Measurements from ENCODE around the gene THEM4. TPM values are rescaled to one million over a fixed set of nuclear protein-coding genes. Genes with fewer than 3 reads are reported as not detected.

Gene THEM4
- total RNA-seq, 2 experiments from 2014 or later, result 19.6 to 24.9 TPM

GRCh38 chr1:151871284-151872030, 37.9 kb downstream of the THEM4 start:
- H3K4me3 Mint-ChIP-seq, result no peak overlapping the region
- no peaks in the 10 kb centered on the region for H3K27me3 Mint-ChIP-seq
- intact Hi-C loops (cut with micrococcal nuclease), result no loop called here
- DNase-seq, result no peak
- CTCF ChIA-PET, result interaction anchor here (0.6 to 1.5 kb wide), 2 partner anchors 8 to 130 kb away, joined by 3 to 4 read pairs; no protein-coding TSS in a partner anchor
- no peak overlapping the region for H3K27ac Mint-ChIP-seq
- no peaks in the 10 kb centered on the region for H3K9me3 Mint-ChIP-seq
- H3K36me3 Mint-ChIP-seq, result peaks cover 17% of the 10 kb centered on the region
- H3K4me1 Mint-ChIP-seq (ENCODE audit: low read depth), result peaks cover 20% of the 10 kb centered on the region
- POLR2A ChIA-PET, result interaction anchor here (0.7 kb wide), 1 partner anchor 8 kb away, joined by 4 read pairs; no protein-coding TSS in a partner anchor

- Mint-ChIP-seq H3K4me3 (no peak overlapping the region), H3K4me1 (ENCODE audit: low read depth) (peaks cover 8% of the 10 kb centered on the region), H3K36me3 (peaks cover 2% of the 10 kb centered on the region), H3K9me3 (no peaks in the 10 kb centered on the region), H3K27me3 (no peaks in the 10 kb centered on the region), H3K27ac (no peak overlapping the region)
- ChIA-PET CTCF (no interaction called here), POLR2A (no interaction called here)
- no peak for DNase-seq
- intact Hi-C loops (cut with micrococcal nuclease), result no loop called here
These were observed 40.8 kb downstream of the THEM4 start for GRCh38 chr1:151868486-151868885.

- intact Hi-C loops (cut with micrococcal nuclease), result no loop called here
- ChIA-PET POLR2A (no interaction called here), CTCF (no interaction called here)
- H3K4me3 Mint-ChIP-seq, result no peak overlapping the region
- H3K4me1 Mint-ChIP-seq (ENCODE audit: low read depth), result peaks cover 8% of the 10 kb centered on the region
- peak; percentile 30 for DNase-seq
- no peaks in the 10 kb centered on the region for H3K36me3 Mint-ChIP-seq
- peak overlapping the region; percentile 54 for H3K27ac Mint-ChIP-seq
- H3K9me3 Mint-ChIP-seq, result no peaks in the 10 kb centered on the region
- no peaks in the 10 kb centered on the region for H3K27me3 Mint-ChIP-seq
These were observed 41.4 kb downstream of the THEM4 start for GRCh38 chr1:151867765-151868411.

- intact Hi-C loops (cut with micrococcal nuclease), result no loop called here
- DNase-seq, result no peak
- ChIA-PET POLR2A (no interaction called here), CTCF (no interaction called here)
- peaks cover 8% of the 10 kb centered on the region for H3K4me1 Mint-ChIP-seq (ENCODE audit: low read depth)
- H3K4me3 Mint-ChIP-seq, result no peak overlapping the region
- H3K27ac Mint-ChIP-seq, result no peak overlapping the region
- H3K36me3 Mint-ChIP-seq, result no peaks in the 10 kb centered on the region
- no peaks in the 10 kb centered on the region for H3K9me3 Mint-ChIP-seq
- no peaks in the 10 kb centered on the region for H3K27me3 Mint-ChIP-seq
These were observed 42.0 kb downstream of the THEM4 start for GRCh38 chr1:151867321-151867720.

GRCh38 chr1:151864411-151864810, 44.9 kb downstream of the THEM4 start:
- Mint-ChIP-seq H3K9me3 (no peaks in the 10 kb centered on the region), H3K36me3 (no peaks in the 10 kb centered on the region), H3K27ac (no peak overlapping the region), H3K27me3 (no peaks in the 10 kb centered on the region), H3K4me1 (ENCODE audit: low read depth) (peaks cover 11% of the 10 kb centered on the region), H3K4me3 (no peak overlapping the region)
- no peak for DNase-seq
- intact Hi-C loops (cut with micrococcal nuclease), result no loop called here
- POLR2A ChIA-PET, result no interaction called here
- CTCF ChIA-PET, result interaction anchor here (0.6 kb wide), 1 partner anchor 8 kb away, joined by 4 read pairs; no protein-coding TSS in a partner anchor

- Mint-ChIP-seq H3K4me3 (no peak overlapping the region), H3K4me1 (ENCODE audit: low read depth) (peaks cover 5% of the 10 kb centered on the region), H3K9me3 (no peaks in the 10 kb centered on the region), H3K36me3 (no peaks in the 10 kb centered on the region), H3K27ac (no peak overlapping the region), H3K27me3 (no peaks in the 10 kb centered on the region)
- CTCF ChIA-PET, result no interaction called here
- no peak for DNase-seq
- intact Hi-C loops (cut with micrococcal nuclease), result no loop called here
- POLR2A ChIA-PET, result no interaction called here
These were observed 46.7 kb downstream of the THEM4 start for GRCh38 chr1:151862604-151863003.

GRCh38 chr1:151860504-151861187, 48.7 kb downstream of the THEM4 start:
- no peaks in the 10 kb centered on the region for H3K9me3 Mint-ChIP-seq
- no peak overlapping the region for H3K4me3 Mint-ChIP-seq
- POLR2A ChIA-PET, result no interaction called here
- peaks cover 3% of the 10 kb centered on the region for H3K4me1 Mint-ChIP-seq (ENCODE audit: low read depth)
- no peaks in the 10 kb centered on the region for H3K27me3 Mint-ChIP-seq
- no peak for DNase-seq
- CTCF ChIA-PET, result interaction anchor here (1.8 kb wide), 1 partner anchor 141 kb away, joined by 4 read pairs; no protein-coding TSS in a partner anchor
- no peak overlapping the region for H3K27ac Mint-ChIP-seq
- no peaks in the 10 kb centered on the region for H3K36me3 Mint-ChIP-seq
- intact Hi-C loops (cut with micrococcal nuclease), result no loop called here

GRCh38 chr1:151859891-151860293, 49.4 kb downstream of the THEM4 start:
- intact Hi-C loops (cut with micrococcal nuclease), result no loop called here
- DNase-seq, result no peak
- Mint-ChIP-seq H3K36me3 (no peaks in the 10 kb centered on the region), H3K27ac (no peak overlapping the region), H3K27me3 (no peaks in the 10 kb centered on the region), H3K4me3 (no peak overlapping the region), H3K4me1 (ENCODE audit: low read depth) (peaks cover 3% of the 10 kb centered on the region), H3K9me3 (no peaks in the 10 kb centered on the region)
- POLR2A ChIA-PET, result interaction anchor here (0.5 kb wide), 1 partner anchor 1719 kb away, joined by 3 read pairs; no protein-coding TSS in a partner anchor
- CTCF ChIA-PET, result interaction anchor here (1.4 to 1.8 kb wide), 2 partner anchors 29 to 141 kb away, joined by 4 to 5 read pairs; no protein-coding TSS in a partner anchor

- CTCF ChIA-PET, result interaction anchor here (1.4 to 1.8 kb wide), 2 partner anchors 30 to 142 kb away, joined by 4 to 5 read pairs; no protein-coding TSS in a partner anchor
- intact Hi-C loops (cut with micrococcal nuclease), result no loop called here
- Mint-ChIP-seq H3K4me3 (no peak overlapping the region), H3K27ac (no peak overlapping the region), H3K36me3 (no peaks in the 10 kb centered on the region), H3K4me1 (ENCODE audit: low read depth) (peaks cover 3% of the 10 kb centered on the region), H3K9me3 (no peaks in the 10 kb centered on the region), H3K27me3 (no peaks in the 10 kb centered on the region)
- DNase-seq, result no peak
- POLR2A ChIA-PET, result interaction anchor here (0.5 kb wide), 1 partner anchor 1720 kb away, joined by 3 read pairs; no protein-coding TSS in a partner anchor
These were observed 50.2 kb downstream of the THEM4 start for GRCh38 chr1:151858886-151859665.

- DNase-seq, result no peak
These were observed 51.1 kb downstream of the THEM4 start for GRCh38 chr1:151858030-151858746.

GRCh38 chr1:151855933-151856332, 53.4 kb downstream of the THEM4 start:
- no peak overlapping the region for H3K4me3 Mint-ChIP-seq
- no peaks in the 10 kb centered on the region for H3K9me3 Mint-ChIP-seq
- no peaks in the 10 kb centered on the region for H3K27me3 Mint-ChIP-seq
- intact Hi-C loops (cut with micrococcal nuclease), result no loop called here
- POLR2A ChIA-PET, result no interaction called here
- no peak overlapping the region for H3K27ac Mint-ChIP-seq
- no peak for DNase-seq
- H3K4me1 Mint-ChIP-seq (ENCODE audit: low read depth), result peaks cover 3% of the 10 kb centered on the region
- peaks cover 9% of the 10 kb centered on the region for H3K36me3 Mint-ChIP-seq
- CTCF ChIA-PET, result no interaction called here

More at GRCh38 chr1:151858030-151858746, 51.1 kb downstream of the THEM4 start:
- Mint-ChIP-seq H3K4me1 (ENCODE audit: low read depth) (peaks cover 3% of the 10 kb centered on the region), H3K27me3 (no peaks in the 10 kb centered on the region), H3K4me3 (no peak overlapping the region), H3K27ac (no peak overlapping the region), H3K9me3 (no peaks in the 10 kb centered on the region), H3K36me3 (no peaks in the 10 kb centered on the region)
- ChIA-PET CTCF (interaction anchor here (0.6 to 1.6 kb wide), 4 partner anchors 9 to 143 kb away, joined by 3 to 6 read pairs (median 4); no protein-coding TSS in a partner anchor), POLR2A (no interaction called here)
- intact Hi-C loops (cut with micrococcal nuclease), result no loop called here

All from activated CD4-positive, alpha-beta memory T cell treated with anti-CD3 and anti-CD28 coated beads for 36 hours (primary cell).